ENCODE data around the gene DNAJC5G.

DNAJC5G gene

GRCh38 chr2:27275211-27276150, at the start of gene DNAJC5G:
Gene DNAJC5G, plus strand, starts transcription at chr2:27275433. Its CDS starts 1,296 bp downstream, at chr2:27276729.
- in situ Hi-C loops (cut with MboI; ENCODE audit: low sequenced_read_pairs) = loop anchor here (25.0 kb wide), 1 partner anchor 163 kb away; the partner anchor contains the start of genes ABHD1 and CGREF1

- in situ Hi-C loops (cut with MboI; ENCODE audit: low sequenced_read_pairs) = no loop called here
Observed at GRCh38 chr2:27225526-27225925, 49.7 kb upstream of the DNAJC5G start.

DNA sequence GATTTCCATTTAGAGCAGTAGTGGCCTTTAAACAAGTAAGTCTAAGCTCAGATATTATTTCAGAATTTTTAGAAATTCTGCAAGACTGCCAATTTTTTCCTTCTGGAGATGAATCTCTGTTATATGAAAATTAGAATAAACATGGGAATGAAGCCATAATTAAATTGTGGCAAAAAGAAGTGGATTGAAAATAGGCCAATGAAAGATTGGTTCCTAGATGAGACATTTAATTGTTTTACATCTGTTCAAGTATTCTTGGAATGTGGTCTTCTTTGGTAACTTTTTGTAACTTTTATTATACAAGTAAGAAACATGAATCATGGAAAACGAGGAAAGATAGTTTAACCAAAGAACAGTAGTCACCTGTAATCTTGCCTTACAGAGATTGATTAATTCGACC, 47.7 kb upstream of the DNAJC5G start:
- in situ Hi-C loops (cut with MboI; ENCODE audit: low sequenced_read_pairs) = no loop called here

GRCh38 chr2:27231921-27232320, 43.3 kb upstream of the DNAJC5G start:
- in situ Hi-C loops (cut with MboI; ENCODE audit: low sequenced_read_pairs) = no loop called here

- in situ Hi-C loops (cut with MboI; ENCODE audit: low sequenced_read_pairs) = no loop called here
Observed at GRCh38 chr2:27233341-27233740, 41.9 kb upstream of the DNAJC5G start.

DNA sequence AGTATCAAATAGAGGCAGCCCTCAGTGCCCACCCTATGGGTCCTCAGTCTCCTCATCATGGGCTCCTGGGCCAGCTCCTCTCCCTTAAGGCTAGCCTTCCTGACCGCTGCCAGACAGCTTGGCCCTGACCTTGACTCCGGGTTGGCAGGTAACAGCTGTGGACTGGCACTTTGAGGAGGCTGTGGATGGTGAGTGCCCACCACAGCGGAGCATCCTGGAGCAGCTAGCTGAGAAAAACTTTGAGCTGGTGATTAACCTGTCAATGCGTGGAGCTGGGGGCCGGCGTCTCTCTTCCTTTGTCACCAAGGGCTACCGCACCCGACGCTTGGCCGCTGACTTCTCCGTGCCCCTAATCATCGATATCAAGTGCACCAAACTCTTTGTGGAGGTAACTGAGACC, 39.1 kb upstream of the DNAJC5G start:
- in situ Hi-C loops (cut with MboI; ENCODE audit: low sequenced_read_pairs) = no loop called here

DNA sequence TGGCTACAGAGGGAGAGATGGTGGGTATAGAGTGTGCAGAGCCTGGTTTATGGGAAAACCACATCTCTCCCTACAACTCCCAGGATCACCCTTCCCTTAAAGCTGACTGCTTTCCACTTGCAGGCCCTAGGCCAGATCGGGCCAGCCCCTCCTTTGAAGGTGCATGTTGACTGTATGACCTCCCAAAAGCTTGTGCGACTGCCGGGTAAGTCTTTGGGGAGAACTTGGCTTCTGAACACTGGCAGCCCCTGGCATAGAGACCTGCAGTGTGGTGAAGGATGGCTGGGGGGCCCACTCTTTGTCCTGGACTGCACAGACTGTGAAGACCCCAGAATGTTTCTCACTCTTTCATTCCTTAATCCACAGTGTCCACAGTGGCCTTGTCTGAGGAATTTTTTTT, 38.6 kb upstream of the DNAJC5G start:
- in situ Hi-C loops (cut with MboI; ENCODE audit: low sequenced_read_pairs) = no loop called here

- in situ Hi-C loops (cut with MboI; ENCODE audit: low sequenced_read_pairs) = no loop called here
Observed at GRCh38 chr2:27237341-27237945, 37.8 kb upstream of the DNAJC5G start.

DNA sequence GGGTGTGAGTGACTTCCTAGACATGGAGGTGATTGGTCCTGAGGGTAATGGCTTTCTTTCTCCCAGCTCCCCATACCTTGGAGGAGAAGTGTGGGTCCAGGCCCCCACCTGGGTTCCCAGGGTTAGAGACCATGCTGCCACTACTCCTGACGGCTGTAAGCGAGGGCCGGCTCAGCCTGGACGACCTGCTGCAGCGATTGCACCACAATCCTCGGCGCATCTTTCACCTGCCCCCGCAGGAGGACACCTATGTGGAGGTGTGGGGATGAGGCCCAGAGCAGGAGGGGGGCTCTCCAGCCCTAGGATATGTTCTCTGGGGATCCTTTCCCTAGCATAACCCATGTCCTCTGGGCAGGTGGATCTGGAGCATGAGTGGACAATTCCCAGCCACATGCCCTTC, 36.3 kb upstream of the DNAJC5G start:
- in situ Hi-C loops (cut with MboI; ENCODE audit: low sequenced_read_pairs) = no loop called here

GRCh38 chr2:27240406-27240805, 34.8 kb upstream of the DNAJC5G start:
- in situ Hi-C loops (cut with MboI; ENCODE audit: low sequenced_read_pairs) = no loop called here

DNA sequence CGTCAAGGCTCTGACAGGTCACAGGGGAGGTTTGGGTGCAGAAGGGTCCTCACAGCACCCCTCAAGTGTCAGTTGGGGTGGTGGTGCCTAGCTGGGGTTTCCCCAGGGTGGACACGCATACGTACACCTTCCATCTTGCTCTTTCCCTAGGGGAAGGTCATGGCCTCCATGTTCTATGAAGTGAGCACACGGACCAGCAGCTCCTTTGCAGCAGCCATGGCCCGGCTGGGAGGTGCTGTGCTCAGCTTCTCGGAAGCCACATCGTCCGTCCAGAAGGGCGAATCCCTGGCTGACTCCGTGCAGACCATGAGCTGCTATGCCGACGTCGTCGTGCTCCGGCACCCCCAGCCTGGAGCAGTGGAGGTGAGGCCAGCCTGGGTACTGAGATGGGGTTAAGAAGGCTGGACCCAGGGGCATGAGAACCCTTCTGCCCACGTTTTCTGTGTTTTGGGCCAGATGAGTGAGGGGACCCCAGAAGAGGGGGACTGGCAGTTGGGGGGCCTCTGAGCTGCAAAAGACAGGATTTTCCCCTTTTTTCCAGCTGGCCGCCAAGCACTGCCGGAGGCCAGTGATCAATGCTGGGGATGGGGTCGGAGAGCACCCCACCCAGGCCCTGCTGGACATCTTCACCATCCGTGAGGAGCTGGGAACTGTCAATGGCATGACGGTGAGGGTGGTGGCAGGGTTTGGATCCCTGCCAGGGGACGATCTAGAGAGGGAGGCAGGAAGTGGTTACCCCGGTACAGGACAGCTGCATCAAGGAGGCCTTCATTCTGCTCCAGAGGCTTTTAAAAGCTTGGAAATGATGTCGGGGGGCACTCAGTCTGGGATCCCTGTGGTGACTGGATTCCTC, 33.2 kb upstream of the DNAJC5G start:
- in situ Hi-C loops (cut with MboI; ENCODE audit: low sequenced_read_pairs) = no loop called here

DNA sequence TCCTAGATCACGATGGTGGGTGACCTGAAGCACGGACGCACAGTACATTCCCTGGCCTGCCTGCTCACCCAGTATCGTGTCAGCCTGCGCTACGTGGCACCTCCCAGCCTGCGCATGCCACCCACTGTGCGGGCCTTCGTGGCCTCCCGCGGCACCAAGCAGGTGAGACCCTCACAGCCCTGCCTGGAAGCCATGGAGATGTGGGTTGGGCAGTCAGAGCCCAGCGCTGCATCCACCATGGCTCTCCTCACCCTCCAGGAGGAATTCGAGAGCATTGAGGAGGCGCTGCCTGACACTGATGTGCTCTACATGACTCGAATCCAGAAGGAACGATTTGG, 32.6 kb upstream of the DNAJC5G start:
- in situ Hi-C loops (cut with MboI; ENCODE audit: low sequenced_read_pairs) = no loop called here

DNA sequence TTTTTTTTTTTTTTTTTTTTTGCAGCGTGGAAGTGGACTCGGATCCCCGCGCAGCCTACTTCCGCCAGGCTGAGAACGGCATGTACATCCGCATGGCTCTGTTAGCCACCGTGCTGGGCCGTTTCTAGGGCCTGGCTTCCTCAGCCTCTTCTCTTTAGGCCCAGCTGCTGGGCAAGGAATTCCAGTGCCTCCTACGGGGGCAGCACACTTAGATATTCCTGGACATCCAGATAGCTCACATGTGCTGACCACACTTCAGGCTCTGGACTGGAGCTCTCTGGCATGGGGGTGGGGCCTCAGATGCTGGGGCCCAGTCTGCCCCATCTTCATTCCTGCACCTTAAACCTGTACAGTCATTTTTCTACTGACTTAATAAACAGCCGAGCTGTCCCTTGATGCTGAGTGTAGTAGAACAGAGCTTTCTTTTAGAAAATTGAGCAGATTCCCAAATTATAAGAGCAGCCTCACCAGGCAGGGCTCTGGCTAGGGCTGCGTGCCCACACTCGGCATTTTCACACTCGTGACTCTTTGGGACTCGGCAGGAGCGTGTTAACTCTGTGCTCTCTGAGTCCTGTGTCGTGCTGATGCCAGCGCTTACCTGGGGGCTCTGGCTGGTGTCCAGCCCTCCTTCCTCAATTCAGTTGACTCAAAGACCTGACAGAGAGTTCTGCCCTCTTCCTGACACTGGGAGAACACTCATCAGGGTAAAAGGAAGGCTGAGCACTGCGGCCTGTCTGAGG, 31.7 kb upstream of the DNAJC5G start:
- in situ Hi-C loops (cut with MboI; ENCODE audit: low sequenced_read_pairs) = no loop called here

DNA sequence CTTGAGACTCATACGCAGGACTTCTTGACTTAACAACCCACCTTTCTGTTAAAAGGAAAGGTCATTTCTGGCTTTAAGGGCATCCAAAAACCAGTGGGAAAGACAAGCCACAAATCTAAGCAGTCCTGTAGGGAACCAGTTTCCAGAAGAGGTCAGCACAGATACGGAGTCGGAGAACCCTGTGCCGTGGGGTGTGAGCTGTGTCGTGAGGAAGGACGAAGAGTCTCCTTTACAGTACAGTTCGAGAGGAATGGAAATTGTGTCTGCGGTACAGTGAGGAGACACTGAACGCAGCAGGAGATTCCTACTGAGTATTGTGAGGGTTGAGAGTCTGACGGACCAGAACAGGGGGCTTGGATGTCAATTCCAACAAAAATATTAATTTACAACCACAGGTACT, 30.1 kb upstream of the DNAJC5G start:
- in situ Hi-C loops (cut with MboI; ENCODE audit: low sequenced_read_pairs) = no loop called here

GRCh38 chr2:27245626-27246025, 29.6 kb upstream of the DNAJC5G start:
- in situ Hi-C loops (cut with MboI; ENCODE audit: low sequenced_read_pairs) = no loop called here

- in situ Hi-C loops (cut with MboI; ENCODE audit: low sequenced_read_pairs) = no loop called here
Observed at GRCh38 chr2:27247893-27248292, 27.3 kb upstream of the DNAJC5G start.

DNA sequence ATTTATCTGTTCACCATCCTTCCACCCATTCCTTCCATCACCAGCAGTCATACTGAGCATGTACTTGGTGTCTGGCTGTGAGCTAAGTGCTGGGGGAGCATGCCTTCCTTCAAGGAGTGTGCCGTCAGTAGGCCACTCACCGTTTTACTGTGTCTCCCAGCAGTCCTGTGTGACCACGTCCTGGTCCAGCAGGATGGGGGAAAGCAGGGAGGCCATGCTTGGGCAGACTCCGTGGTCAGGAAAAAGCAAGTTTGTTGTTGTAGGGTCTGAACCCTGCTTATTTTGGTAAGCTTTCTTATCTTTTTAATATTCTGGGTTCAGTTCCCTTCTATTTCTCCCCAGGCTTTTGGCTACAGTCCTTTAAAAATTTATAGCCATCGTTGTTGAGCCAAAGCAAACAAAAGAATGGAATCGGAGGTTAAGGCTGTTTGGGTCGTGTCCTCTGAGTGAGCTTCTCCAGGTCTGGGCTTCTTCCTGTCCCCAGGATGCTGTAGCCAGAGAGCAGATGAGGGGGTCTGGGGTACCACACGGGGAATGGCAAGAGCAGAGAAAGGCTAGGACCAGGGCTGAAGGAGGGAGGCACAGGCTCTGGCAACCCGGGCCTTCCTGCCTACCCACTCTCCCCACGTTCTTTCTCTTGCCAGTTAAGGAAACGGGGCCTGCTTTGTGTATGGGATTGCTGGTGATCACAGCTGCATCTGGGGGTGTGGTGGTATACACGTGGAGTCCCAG, 25.9 kb upstream of the DNAJC5G start:
- in situ Hi-C loops (cut with MboI; ENCODE audit: low sequenced_read_pairs) = no loop called here

DNA sequence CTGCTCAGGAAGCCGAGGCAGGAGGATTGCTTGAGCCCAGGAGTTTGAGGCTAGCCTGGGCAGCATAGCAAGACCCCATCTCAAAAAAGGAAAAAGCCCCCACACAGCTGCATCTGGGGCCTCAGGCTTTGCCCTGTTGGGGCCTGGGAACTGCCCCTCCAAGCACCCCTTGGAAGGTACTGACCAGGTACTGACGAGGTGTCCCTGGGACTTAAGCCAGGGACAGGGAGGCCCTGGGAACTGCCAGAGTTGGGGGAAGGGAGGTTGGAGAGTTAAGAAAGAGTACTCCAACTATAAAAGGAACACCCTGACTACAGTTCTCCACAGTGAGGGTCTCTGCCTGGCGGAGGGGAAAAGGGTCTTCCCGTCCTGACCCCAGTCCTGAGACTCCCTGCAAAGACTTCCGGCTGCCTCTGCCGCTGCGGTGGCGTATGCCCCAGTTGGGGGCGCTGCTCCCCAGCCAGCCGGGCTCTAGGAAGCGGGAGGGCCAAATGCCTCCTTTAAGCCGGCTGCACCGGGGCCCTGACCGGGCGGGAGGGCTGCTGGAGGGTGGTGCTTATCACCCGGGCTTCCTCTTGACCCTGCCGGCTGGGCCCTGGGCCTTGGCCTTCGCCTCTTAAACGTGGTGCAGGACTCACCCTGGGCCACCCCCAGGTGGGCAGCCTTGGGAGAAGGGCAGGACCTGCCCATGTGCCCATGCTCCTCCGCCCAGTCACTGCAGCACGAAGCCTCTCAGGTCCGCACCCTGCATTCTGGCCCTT, 25.2 kb upstream of the DNAJC5G start:
- in situ Hi-C loops (cut with MboI; ENCODE audit: low sequenced_read_pairs) = no loop called here

- in situ Hi-C loops (cut with MboI; ENCODE audit: low sequenced_read_pairs) = no loop called here
Observed at GRCh38 chr2:27250652-27251379, 24.4 kb upstream of the DNAJC5G start.

Measured in HL-60/S4 treated with retinoic acid at 250 ng/mL for 4 days and 3 days (cell line).